ENCODE measurements around the gene RGL3.
A peak's percentile ranks its signal among the peaks of the same experiment; 100 is the strongest.

Gene RGL3

DNA sequence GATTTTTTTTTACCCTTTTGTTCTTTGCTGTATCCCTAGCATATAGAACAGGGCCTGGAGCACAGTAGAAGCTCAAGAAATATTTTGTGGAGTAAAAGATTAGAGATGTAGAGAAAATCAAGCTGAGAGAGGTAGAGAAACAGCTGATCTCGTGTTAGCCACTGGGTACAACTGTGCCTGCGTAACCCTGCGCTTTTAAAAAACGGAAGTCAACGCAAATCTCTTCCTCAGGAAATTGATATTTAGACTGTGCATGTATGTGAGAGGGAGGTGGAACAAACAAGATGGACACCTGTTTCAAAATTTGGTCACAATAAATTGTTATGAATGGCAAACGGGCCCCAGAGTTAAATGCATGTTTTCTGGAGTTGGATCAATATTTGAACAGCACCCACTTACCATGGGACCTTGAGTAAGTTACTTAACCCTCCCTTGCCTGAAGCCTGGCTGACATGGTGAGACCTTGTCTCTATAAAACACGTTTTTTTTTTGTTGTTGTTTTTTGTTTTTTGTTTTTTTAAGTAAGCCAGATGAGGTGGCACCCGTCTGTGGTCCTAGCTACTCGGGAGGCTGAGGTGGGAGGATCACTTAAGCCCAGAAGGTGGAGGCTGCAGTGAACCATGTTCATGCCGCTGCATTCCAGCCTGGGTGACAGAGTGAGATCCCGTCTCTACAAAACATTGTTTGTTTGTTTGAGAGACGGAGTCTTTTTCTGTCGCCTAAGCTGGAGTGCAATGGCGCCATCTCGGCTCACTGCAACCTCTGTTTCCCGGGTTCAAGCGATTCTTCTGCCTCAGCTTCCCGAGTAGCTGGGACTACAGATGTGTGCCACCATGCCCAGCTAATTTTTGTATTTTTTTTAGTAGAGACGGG lies 31.7 kb downstream of the RGL3 start:
- H3K4me1 ChIP-seq, result peaks cover 0 to 19% (median 16%) of the 10 kb centered on the region in 4 donors
- peaks cover 0 to 11% (median 0%) of the 10 kb centered on the region in 3 donors for H3K9me3 ChIP-seq
- TF ChIP-seq, protein P1, sequence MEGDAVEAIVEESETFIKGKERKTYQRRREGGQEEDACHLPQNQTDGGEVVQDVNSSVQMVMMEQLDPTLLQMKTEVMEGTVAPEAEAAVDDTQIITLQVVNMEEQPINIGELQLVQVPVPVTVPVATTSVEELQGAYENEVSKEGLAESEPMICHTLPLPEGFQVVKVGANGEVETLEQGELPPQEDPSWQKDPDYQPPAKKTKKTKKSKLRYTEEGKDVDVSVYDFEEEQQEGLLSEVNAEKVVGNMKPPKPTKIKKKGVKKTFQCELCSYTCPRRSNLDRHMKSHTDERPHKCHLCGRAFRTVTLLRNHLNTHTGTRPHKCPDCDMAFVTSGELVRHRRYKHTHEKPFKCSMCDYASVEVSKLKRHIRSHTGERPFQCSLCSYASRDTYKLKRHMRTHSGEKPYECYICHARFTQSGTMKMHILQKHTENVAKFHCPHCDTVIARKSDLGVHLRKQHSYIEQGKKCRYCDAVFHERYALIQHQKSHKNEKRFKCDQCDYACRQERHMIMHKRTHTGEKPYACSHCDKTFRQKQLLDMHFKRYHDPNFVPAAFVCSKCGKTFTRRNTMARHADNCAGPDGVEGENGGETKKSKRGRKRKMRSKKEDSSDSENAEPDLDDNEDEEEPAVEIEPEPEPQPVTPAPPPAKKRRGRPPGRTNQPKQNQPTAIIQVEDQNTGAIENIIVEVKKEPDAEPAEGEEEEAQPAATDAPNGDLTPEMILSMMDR (IDR thresholded peaks at IDR 0.05), result no peak
- H3K36me3 ChIP-seq, result no peaks in the 10 kb centered on the region
- H3K27ac ChIP-seq, result no peak overlapping the region
- peaks cover 0 to 16% of the 10 kb centered on the region in 2 donors for H3K27me3 ChIP-seq
- intact Hi-C loops (cut with DNase I; ENCODE audit: low total_unique reads), result no loop called here
- no peak overlapping the region for H3K4me3 ChIP-seq
- DNase-seq, result no peak

DNA sequence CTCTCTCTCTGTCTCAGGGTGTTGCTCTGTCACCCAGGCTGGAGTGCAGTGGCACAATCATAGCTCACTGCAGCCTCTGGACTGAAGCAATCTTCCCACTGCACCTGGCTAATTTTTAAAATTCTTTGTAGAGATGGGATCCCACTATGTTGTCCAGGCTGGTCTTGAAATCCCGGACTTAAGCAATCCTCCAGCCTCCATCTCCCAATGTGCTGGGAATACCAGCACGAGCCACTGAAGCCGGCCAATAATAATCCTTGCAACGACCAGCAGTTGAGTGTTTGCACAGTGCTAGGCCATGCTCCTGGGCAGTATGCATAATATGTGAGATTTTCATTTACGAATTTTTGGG lies 34.4 kb downstream of the RGL3 start:
- Histone ChIP-seq H3K36me3 (no peaks in the 10 kb centered on the region), H3K4me3 (no peak overlapping the region), H3K27me3 (peaks cover 0 to 25% of the 10 kb centered on the region in 2 donors), H3K27ac (no peak overlapping the region), H3K4me1 (peaks cover 0 to 42% (median 36%) of the 10 kb centered on the region in 4 donors), H3K9me3 (no peaks in the 10 kb centered on the region)
- TF ChIP-seq, protein P1 (IDR thresholded peaks at IDR 0.05), result no peak
- intact Hi-C loops (cut with DNase I; ENCODE audit: low total_unique reads), result loop anchor here (5.0 kb wide), 1 partner anchor 37 kb away; the partner anchor contains the start of genes CCDC159 and TMEM205
- DNase-seq, result no peak

- Histone ChIP-seq H3K36me3 (no peaks in the 10 kb centered on the region), H3K27ac (no peak overlapping the region), H3K4me1 (peaks cover 0 to 48% (median 41%) of the 10 kb centered on the region in 4 donors), H3K9me3 (no peaks in the 10 kb centered on the region), H3K4me3 (peak overlapping the region; percentile 25 to 35), H3K27me3 (peaks cover 0 to 25% of the 10 kb centered on the region in 2 donors)
- intact Hi-C loops (cut with DNase I; ENCODE audit: low total_unique reads), result loop anchor here (2.0 to 5.0 kb wide), 2 partner anchors 36 to 37 kb away; partner anchors contain the start of genes CCDC159 and TMEM205
- DNase-seq, result no peak
- TF ChIP-seq, protein P1 (IDR thresholded peaks at IDR 0.05), result no peak
These were observed 35.4 kb downstream of the RGL3 start for GRCh38 chr19:11383706-11384048.

DNA sequence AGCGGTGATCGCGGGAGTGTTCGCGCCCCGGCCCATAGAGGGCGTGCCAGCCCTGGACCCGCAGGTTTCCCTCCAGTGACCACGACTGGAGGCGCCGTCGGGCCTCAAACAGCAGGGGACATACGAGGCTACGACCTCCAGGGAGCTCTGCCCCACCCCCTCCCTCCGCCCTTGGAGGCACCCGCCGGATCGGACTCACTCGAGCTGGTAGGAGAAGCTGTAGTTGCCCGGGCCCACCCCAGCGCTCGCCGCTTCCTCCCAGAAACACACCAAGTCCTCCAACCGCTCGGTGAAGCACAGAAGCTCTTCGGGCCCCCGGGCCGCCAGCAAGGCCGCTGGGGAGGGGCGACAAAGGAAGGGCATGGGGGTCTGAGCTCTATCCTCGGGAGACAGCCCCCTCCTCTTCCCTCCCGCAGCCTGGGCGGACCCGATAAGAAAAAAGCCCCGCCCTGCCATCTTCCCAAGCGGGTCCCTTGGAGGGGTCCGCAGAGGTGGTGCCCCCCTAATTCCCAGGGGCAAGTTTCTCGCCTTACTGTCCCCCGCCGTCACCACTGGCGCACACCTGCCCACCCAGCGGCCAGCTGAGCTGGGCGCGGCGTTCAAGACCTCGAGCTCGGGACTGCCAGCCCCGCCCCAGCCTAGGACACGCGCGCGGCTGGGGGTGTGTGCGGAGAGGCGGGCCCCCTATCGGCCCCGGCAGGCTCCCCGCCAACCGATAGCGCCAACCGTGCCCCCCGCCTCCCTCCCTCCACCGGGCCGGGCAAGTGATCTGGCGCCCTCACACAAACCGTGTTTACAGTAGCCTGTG lies 36.0 kb downstream of the RGL3 start:
- DNase-seq, result peak; percentile 39 to 73
- TF ChIP-seq, protein P1 (IDR thresholded peaks at IDR 0.05), result peak; percentile 31 to 41
- no peaks in the 10 kb centered on the region for H3K9me3 ChIP-seq
- peaks cover 0 to 4% (median 0%) of the 10 kb centered on the region in 3 donors for H3K36me3 ChIP-seq
- intact Hi-C loops (cut with DNase I; ENCODE audit: low total_unique reads), result loop anchor here (2.0 to 5.0 kb wide), 2 partner anchors 36 to 38 kb away; partner anchors contain the start of genes CCDC159 and TMEM205
- peaks cover 0 to 25% of the 10 kb centered on the region in 2 donors for H3K27me3 ChIP-seq
- H3K27ac ChIP-seq, result no peak overlapping the region
- peak overlapping the region; percentile 25 to 35 for H3K4me3 ChIP-seq
- peaks cover 0 to 53% (median 47%) of the 10 kb centered on the region in 4 donors for H3K4me1 ChIP-seq

GRCh38 chr19:11380653-11381537 lies 38.2 kb downstream of the RGL3 start:
- peak; percentile 96 to 98 for DNase-seq
- peak overlapping the region; percentile 85 to 88 for H3K27ac ChIP-seq
- peaks cover 0 to 25% of the 10 kb centered on the region in 2 donors for H3K27me3 ChIP-seq
- TF ChIP-seq, protein P1 (IDR thresholded peaks at IDR 0.05), result peak; percentile 68 to 72
- H3K36me3 ChIP-seq, result peaks cover 0 to 7% (median 0%) of the 10 kb centered on the region in 3 donors
- H3K4me1 ChIP-seq, result peaks cover 0 to 75% (median 62%) of the 10 kb centered on the region in 4 donors
- intact Hi-C loops (cut with DNase I; ENCODE audit: low total_unique reads), result loop anchor here (5.0 kb wide), 1 partner anchor 34 kb away; the partner anchor contains the start of genes CCDC159 and TMEM205
- H3K4me3 ChIP-seq, result peak overlapping the region; percentile 63 to 78
- H3K9me3 ChIP-seq, result no peaks in the 10 kb centered on the region
